ENCODE measurements around the gene MRTFA.

The MRTFA gene

DNA sequence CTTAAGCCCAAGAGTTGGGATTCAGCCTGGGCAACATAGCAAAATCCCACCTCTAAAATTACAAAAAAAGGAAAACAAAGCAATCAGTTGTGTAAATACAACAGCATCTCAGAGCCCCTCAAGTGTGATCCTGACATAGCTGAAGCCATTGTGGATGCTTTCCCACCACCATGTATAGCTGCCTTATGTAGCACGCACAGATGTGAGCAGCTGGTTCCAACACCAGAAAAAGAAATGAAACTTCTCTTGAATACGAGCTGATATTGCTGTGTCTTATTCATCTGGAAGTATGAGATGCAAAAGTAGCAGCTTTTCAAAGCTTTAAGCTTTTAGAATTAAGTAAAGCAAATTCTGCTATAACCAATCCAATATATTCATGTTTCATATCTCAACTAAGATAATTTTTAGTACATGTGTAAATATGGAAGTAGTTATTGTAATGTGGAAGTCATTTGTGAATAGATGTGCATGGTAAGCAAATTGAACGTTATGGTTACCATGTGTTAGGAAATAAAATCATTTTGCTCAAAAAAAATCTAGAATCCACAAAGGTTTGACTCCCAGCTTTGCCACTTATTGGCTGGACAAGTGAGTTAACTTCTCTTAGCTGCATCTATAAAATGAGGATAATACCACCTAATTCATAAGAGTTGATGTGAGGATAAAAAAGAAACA, 203.0 kb downstream of the MRTFA start:
- in situ Hi-C loops (cut with MboI; ENCODE audit: low pct_unique_long_range_greater_than_20kb, low sequenced_read_pairs, unreplicated experiment) = loop anchor here (10.0 kb wide), 1 partner anchor 211 kb away; no protein-coding TSS in a partner anchor
- TF ChIP-seq, protein P1, sequence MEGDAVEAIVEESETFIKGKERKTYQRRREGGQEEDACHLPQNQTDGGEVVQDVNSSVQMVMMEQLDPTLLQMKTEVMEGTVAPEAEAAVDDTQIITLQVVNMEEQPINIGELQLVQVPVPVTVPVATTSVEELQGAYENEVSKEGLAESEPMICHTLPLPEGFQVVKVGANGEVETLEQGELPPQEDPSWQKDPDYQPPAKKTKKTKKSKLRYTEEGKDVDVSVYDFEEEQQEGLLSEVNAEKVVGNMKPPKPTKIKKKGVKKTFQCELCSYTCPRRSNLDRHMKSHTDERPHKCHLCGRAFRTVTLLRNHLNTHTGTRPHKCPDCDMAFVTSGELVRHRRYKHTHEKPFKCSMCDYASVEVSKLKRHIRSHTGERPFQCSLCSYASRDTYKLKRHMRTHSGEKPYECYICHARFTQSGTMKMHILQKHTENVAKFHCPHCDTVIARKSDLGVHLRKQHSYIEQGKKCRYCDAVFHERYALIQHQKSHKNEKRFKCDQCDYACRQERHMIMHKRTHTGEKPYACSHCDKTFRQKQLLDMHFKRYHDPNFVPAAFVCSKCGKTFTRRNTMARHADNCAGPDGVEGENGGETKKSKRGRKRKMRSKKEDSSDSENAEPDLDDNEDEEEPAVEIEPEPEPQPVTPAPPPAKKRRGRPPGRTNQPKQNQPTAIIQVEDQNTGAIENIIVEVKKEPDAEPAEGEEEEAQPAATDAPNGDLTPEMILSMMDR (IDR thresholded peaks at IDR 0.05; ENCODE audit: extremely low read depth, insufficient read depth, missing control alignments) = no peak
- no peak for DNase-seq (ENCODE audit: low spot score)

- DNase-seq (ENCODE audit: low spot score) = no peak
- in situ Hi-C loops (cut with MboI; ENCODE audit: low pct_unique_long_range_greater_than_20kb, low sequenced_read_pairs, unreplicated experiment) = loop anchor here (10.0 kb wide), 1 partner anchor 212 kb away; no protein-coding TSS in a partner anchor
- TF ChIP-seq, protein P1 (IDR thresholded peaks at IDR 0.05; ENCODE audit: extremely low read depth, insufficient read depth, missing control alignments) = no peak
Observed at GRCh38 chr22:40432625-40433024, 203.9 kb downstream of the MRTFA start.

DNA sequence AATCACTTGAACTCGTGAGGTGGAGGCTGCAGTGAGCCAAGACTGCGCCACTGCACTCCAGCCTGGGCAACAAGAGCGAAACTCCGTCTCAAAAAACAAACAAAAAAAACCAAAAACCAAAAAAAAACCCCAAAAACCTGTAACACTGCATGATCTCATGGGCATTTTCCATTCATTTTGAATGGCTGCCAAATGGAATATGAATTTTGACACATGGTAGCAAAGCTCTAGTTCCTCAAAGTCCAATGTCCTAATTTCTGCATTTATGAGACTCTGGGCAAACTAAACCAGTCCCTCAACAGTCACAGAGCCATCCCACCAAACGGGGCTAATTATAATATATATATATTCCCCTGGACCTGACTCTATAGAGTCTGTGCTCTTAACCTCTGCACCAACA, 204.4 kb downstream of the MRTFA start:
- no peak for DNase-seq (ENCODE audit: low spot score)

DNA sequence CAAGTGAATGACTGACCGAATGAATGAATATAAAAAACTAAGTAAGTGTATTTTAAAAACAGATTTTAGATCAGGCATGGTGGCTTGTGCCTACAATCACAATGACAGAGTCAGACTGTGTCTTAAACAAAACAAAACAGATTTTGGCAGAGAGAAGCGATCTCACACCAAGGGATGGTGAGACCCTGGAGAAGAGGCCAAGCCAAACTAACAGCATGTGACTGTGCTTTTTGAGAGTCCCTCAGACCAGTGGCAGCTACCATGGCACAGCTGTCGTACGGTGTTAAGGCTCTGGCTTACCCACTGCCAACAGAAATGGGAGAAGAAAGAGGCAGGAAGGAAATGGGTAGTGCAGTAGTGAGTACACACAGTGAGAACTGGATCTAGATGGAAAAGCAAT, 205.5 kb downstream of the MRTFA start:
- in situ Hi-C loops (cut with MboI; ENCODE audit: low pct_unique_long_range_greater_than_20kb, low sequenced_read_pairs, unreplicated experiment) = loop anchor here (10.0 kb wide), 1 partner anchor 214 kb away; no protein-coding TSS in a partner anchor
- TF ChIP-seq, protein P1 (IDR thresholded peaks at IDR 0.05; ENCODE audit: extremely low read depth, insufficient read depth, missing control alignments) = no peak
- no peak for DNase-seq (ENCODE audit: low spot score)

More for the DNA sequence above, 204.4 kb downstream of the MRTFA start:
- TF ChIP-seq, protein P1 (IDR thresholded peaks at IDR 0.05; ENCODE audit: extremely low read depth, insufficient read depth, missing control alignments) = no peak
- in situ Hi-C loops (cut with MboI; ENCODE audit: low pct_unique_long_range_greater_than_20kb, low sequenced_read_pairs, unreplicated experiment) = loop anchor here (10.0 kb wide), 1 partner anchor 213 kb away; no protein-coding TSS in a partner anchor

DNA sequence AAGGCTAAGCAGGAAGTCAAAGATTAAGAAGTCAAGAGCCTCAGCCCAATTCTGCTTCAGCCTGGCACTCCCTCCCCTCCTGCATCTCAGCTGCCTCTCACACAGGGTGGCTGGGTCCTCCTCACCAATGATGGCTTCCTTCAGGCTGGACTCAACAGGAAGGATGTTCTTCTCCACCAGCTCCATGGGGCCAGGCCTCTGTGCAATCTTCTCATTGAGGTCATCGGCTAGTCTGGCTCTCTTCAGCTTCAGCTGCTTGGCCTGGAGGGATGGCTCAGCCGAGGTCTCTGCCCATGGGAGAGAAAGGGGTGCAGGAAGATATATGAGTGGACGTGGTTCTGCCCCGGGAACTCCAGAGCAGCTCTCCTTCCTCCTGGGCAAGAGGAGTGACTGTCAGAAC, 207.0 kb downstream of the MRTFA start:
- in situ Hi-C loops (cut with MboI; ENCODE audit: low pct_unique_long_range_greater_than_20kb, low sequenced_read_pairs, unreplicated experiment) = no loop called here
- TF ChIP-seq, protein P1 (IDR thresholded peaks at IDR 0.05; ENCODE audit: extremely low read depth, insufficient read depth, missing control alignments) = no peak
- no peak for DNase-seq (ENCODE audit: low spot score)

- TF ChIP-seq, protein P1 (IDR thresholded peaks at IDR 0.05; ENCODE audit: extremely low read depth, insufficient read depth, missing control alignments) = no peak
- in situ Hi-C loops (cut with MboI; ENCODE audit: low pct_unique_long_range_greater_than_20kb, low sequenced_read_pairs, unreplicated experiment) = no loop called here
- DNase-seq (ENCODE audit: low spot score) = no peak
Observed at GRCh38 chr22:40428796-40429195, 207.7 kb downstream of the MRTFA start.
